Colonic mucosa (tissue), 4 donors: ENCODE measurements around the gene SHISA8. TPM values are rescaled to one million over a fixed set of nuclear protein-coding genes. Genes with fewer than 3 reads are reported as not detected.
"Not testable (repeated sequence)": the region's sequence is repeated elsewhere in the genome, so short reads cannot be mapped to it uniquely, and the experiment has no call there.

Source experiments
- DNase-seq: peaks from one replicate; pipeline ENCODE4 v3.0.0-alpha.2; 2020
- H3K27ac ChIP-seq: fragments of 200-600 bp; one replicate; pipeline ENCODE4 v1.8.0; 2021
- H3K27me3 ChIP-seq: fragments of 200-600 bp; one replicate; pipeline ENCODE4 v1.8.0; 2021
- H3K36me3 ChIP-seq: fragments of 200-600 bp; one replicate; pipeline ENCODE4 v1.8.0; 2021
- H3K4me1 ChIP-seq: fragments of 200-600 bp; one replicate; pipeline ENCODE4 v1.8.0; 2021; ENCODE audit warnings: mild to moderate bottlenecking
- H3K4me3 ChIP-seq: fragments of 200-600 bp; one replicate; pipeline ENCODE4 v1.8.0; 2021
- H3K9ac ChIP-seq, 2 donors: one replicate each; pipeline ENCODE4 v1.7.0; 2013; ENCODE audit warnings: control low read depth in 2 of 2, low read depth in 2 of 2, low read length in 2 of 2
- H3K9me3 ChIP-seq: fragments of 200-600 bp; one replicate; pipeline ENCODE4 v1.8.0; 2021
- intact Hi-C: fragments of 100-400 bp; cut with DNase I; formaldehyde crosslinking; loops from one replicate; pipeline ENCODE4 v1.14.1; 2022
- total RNA-seq, 2 donors: library from RNA; stranded (reverse); fragmentation: NEBNext Ultra II Directional in 1 of 2; extraction: Animal tissue kit (Norgen Biotek cat#: 25700) in 1 of 2; gene quantifications; one replicate each; pipeline ENCODE4 v1.2.1, GENCODE V29; 2021
- TF ChIP-seq, protein P1 (sequence below): fragments of 200-600 bp; IDR thresholded peaks from one replicate; pipeline ENCODE4 v1.8.0; 2022; ENCODE audit warnings: antibody characterized with exemption, mild to moderate bottlenecking
- donor health status: healthy.
- donor health status: DM: no; HTN: no; CAD: no.
- donor health status: DM: no; HTN: no; CAD: no.

The SHISA8 gene
- total RNA-seq, 2 donors from 2014 or later = not detected

- TF ChIP-seq, protein P1, sequence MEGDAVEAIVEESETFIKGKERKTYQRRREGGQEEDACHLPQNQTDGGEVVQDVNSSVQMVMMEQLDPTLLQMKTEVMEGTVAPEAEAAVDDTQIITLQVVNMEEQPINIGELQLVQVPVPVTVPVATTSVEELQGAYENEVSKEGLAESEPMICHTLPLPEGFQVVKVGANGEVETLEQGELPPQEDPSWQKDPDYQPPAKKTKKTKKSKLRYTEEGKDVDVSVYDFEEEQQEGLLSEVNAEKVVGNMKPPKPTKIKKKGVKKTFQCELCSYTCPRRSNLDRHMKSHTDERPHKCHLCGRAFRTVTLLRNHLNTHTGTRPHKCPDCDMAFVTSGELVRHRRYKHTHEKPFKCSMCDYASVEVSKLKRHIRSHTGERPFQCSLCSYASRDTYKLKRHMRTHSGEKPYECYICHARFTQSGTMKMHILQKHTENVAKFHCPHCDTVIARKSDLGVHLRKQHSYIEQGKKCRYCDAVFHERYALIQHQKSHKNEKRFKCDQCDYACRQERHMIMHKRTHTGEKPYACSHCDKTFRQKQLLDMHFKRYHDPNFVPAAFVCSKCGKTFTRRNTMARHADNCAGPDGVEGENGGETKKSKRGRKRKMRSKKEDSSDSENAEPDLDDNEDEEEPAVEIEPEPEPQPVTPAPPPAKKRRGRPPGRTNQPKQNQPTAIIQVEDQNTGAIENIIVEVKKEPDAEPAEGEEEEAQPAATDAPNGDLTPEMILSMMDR = no peak
- H3K4me1 ChIP-seq = no peaks in the 10 kb centered on the region
- H3K9ac ChIP-seq = no peak within 1 kb of the TSS
- DNase-seq = no peak
- H3K27ac ChIP-seq = no peak within 1 kb of the TSS
- intact Hi-C loops = no loop called here
- no peaks in the 10 kb centered on the region for H3K9me3 ChIP-seq
- no peaks in the 10 kb centered on the region for H3K36me3 ChIP-seq
- H3K27me3 ChIP-seq = no peaks in the 10 kb centered on the region
- H3K4me3 ChIP-seq = no peak within 1 kb of the TSS
Measured at GRCh38 chr22:41951898-41952474, 37.1 kb upstream of the SHISA8 start, which contains the start of gene SMIM45. Gene SMIM45, plus strand, starts transcription at chr22:41952150.

GRCh38 chr22:41949297-41949965 lies 34.6 kb upstream of the SHISA8 start:
- no peak overlapping the region for H3K27ac ChIP-seq
- TF ChIP-seq, protein P1 = no peak
- no peaks in the 10 kb centered on the region for H3K9me3 ChIP-seq
- intact Hi-C loops = no loop called here
- no peak overlapping the region for H3K4me3 ChIP-seq
- no peaks in the 10 kb centered on the region for H3K27me3 ChIP-seq
- no peaks in the 10 kb centered on the region for H3K36me3 ChIP-seq
- peaks cover 8% of the 10 kb centered on the region for H3K4me1 ChIP-seq
- no peak for DNase-seq
- no peak overlapping the region for H3K9ac ChIP-seq

GRCh38 chr22:41948928-41949296 lies 34.0 kb upstream of the SHISA8 start:
- H3K4me1 ChIP-seq, H3K27me3 ChIP-seq, DNase-seq, H3K36me3 ChIP-seq, H3K9me3 ChIP-seq, H3K27ac ChIP-seq, intact Hi-C loops, H3K9ac ChIP-seq, H3K4me3 ChIP-seq: not testable (repeated sequence)

DNA sequence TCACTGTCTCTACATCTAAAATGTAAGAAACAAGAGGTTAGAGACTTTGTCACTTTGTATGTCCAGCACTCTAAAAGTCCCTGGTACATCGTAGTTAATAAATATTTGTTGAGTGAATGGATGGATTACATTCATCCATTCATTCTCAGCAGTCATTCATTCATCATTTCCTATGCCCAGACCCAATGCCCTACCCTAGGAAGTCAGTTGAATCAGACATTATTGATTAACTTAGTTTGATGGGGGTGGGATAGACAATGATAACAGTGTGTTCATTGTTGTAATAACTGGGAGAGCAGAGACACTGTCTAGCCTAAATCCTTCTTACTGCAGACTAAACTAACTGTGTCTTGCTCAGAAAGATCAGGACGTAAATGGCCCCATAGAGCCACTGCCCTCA lies 33.3 kb upstream of the SHISA8 start:
- Histone ChIP-seq H3K4me3 (no peak overlapping the region), H3K4me1 (peaks cover 8% of the 10 kb centered on the region), H3K27ac (no peak overlapping the region), H3K27me3 (no peaks in the 10 kb centered on the region), H3K9ac (no peak overlapping the region), H3K36me3 (no peaks in the 10 kb centered on the region), H3K9me3 (no peaks in the 10 kb centered on the region)
- TF ChIP-seq, protein P1 = no peak
- no peak for DNase-seq
- intact Hi-C loops = no loop called here

- Histone ChIP-seq H3K27ac (no peak overlapping the region), H3K4me1 (peaks cover 8% of the 10 kb centered on the region), H3K27me3 (no peaks in the 10 kb centered on the region), H3K4me3 (peak overlapping the region; percentile 87), H3K36me3 (no peaks in the 10 kb centered on the region), H3K9me3 (no peaks in the 10 kb centered on the region), H3K9ac (peak overlapping the region; percentile 19 to 78)
- no peak for DNase-seq
- intact Hi-C loops = no loop called here
- TF ChIP-seq, protein P1 = no peak
Measured at GRCh38 chr22:41947424-41948080, 32.7 kb upstream of the SHISA8 start.
